IMR-90 (cell line): ENCODE data around the gene CHD6. TPM values are rescaled to one million over a fixed set of nuclear protein-coding genes. Genes with fewer than 3 reads are reported as not detected.

Source experiments
- ATAC-seq: fragments of 200-7000 bp; cut with Tn5 transposase; 2 replicates; pipeline ENCODE4 v1.9.1; 2020; ENCODE audit warnings: low read depth, mild to moderate bottlenecking, moderate library complexity
- BruUV-seq: library from RNA; stranded (reverse); fragments of 400-500 nt; replicated peaks from 2 replicates; lab custom pipeline; 2021; lab: Mats Ljungman, UMichigan
- CTCF ChIA-PET: fragments of 300-600 bp; formaldehyde crosslinking; extraction: SDS; loops from one replicate; lab custom pipeline; 2021; ENCODE audit warnings: antibody characterized with exemption; lab: Yijun Ruan, JAX
- POLR2A ChIA-PET: fragments of 300-600 bp; sonication (Branson Sonifier 250); formaldehyde crosslinking; loops from one replicate; lab custom pipeline; 2022; ENCODE audit warnings: antibody characterized with exemption; ENCODE audit not compliant: unreplicated experiment; lab: Charles Lee
- DNase-seq: peaks from one replicate; pipeline ENCODE4 v3.0.0; 2013
- H2AFZ ChIP-seq: replicated peaks from 2 replicates; pipeline ENCODE3; 2013; ENCODE audit warnings: low read length, mild to moderate bottlenecking; ENCODE audit not compliant: poor library complexity
- H2AK5ac ChIP-seq: 2 replicates; pipeline ENCODE4 v1.6.1; 2013; ENCODE audit warnings: low read depth, low read length, inconsistent platforms
- H2AK9ac ChIP-seq: replicated peaks from 2 replicates; pipeline ENCODE3; 2013; ENCODE audit warnings: mild to moderate bottlenecking, low read depth, low read length, moderate library complexity; ENCODE audit not compliant: poor library complexity
- H2BK120ac ChIP-seq: 2 replicates; pipeline ENCODE4 v1.6.1; 2013; ENCODE audit warnings: low read depth, low read length, inconsistent platforms
- H2BK15ac ChIP-seq: 3 replicates; pipeline ENCODE4 v1.6.1; 2013; ENCODE audit warnings: low read depth, low read length, inconsistent platforms
- H2BK20ac ChIP-seq: 2 replicates; pipeline ENCODE4 v1.6.1; 2013; ENCODE audit warnings: low read depth, mild to moderate bottlenecking, inconsistent platforms, low read length, moderate library complexity
- H2BK5ac ChIP-seq: 2 replicates; pipeline ENCODE4 v1.6.1; 2013; ENCODE audit warnings: mild to moderate bottlenecking, low read depth, low read length, inconsistent platforms; ENCODE audit not compliant: poor library complexity, severe bottlenecking
- H3K14ac ChIP-seq: replicated peaks from 2 replicates; pipeline ENCODE4 v1.6.1; 2013; ENCODE audit warnings: low read depth, low read length, inconsistent platforms
- H3K18ac ChIP-seq: 2 replicates; pipeline ENCODE4 v1.6.1; 2013; ENCODE audit warnings: low read depth, low read length, control low read depth
- H3K23ac ChIP-seq: 2 replicates; pipeline ENCODE4 v1.6.1; 2013; ENCODE audit warnings: low read depth, low read length, inconsistent platforms
- H3K27ac ChIP-seq: 2 replicates; pipeline ENCODE4 v1.5.1; 2013; ENCODE audit warnings: mild to moderate bottlenecking, control low read depth, low read length; ENCODE audit not compliant: insufficient read depth
- H3K27me3 ChIP-seq: 2 replicates; pipeline ENCODE4 v1.6.1; 2013; ENCODE audit warnings: low read length; ENCODE audit not compliant: control insufficient read depth, insufficient read depth
- H3K36me3 ChIP-seq: 2 replicates; pipeline ENCODE4 v1.6.1; 2013; ENCODE audit warnings: low read length, mixed read lengths; ENCODE audit not compliant: control insufficient read depth, insufficient read depth
- H3K4ac ChIP-seq: 2 replicates; pipeline ENCODE4 v1.6.1; 2013; ENCODE audit warnings: low read depth, low read length, inconsistent platforms
- H3K4me1 ChIP-seq: 2 replicates; pipeline ENCODE4 v1.6.1; 2013; ENCODE audit warnings: low read length, mixed read lengths; ENCODE audit not compliant: control insufficient read depth, insufficient read depth
- H3K4me2 ChIP-seq: 2 replicates; pipeline ENCODE4 v1.6.1; 2013; ENCODE audit warnings: low read depth, mild to moderate bottlenecking, control low read depth, low read length, moderate library complexity
- H3K4me3 ChIP-seq: 2 replicates; pipeline ENCODE4 v1.5.1; 2013; ENCODE audit warnings: low read depth, mild to moderate bottlenecking, control low read depth, low read length, moderate library complexity; ENCODE audit not compliant: insufficient read depth
- H3K56ac ChIP-seq: 2 replicates; pipeline ENCODE4 v1.6.1; 2013; ENCODE audit warnings: low read length, inconsistent platforms; ENCODE audit not compliant: insufficient read depth; ENCODE audit errors: extremely low read depth
- H3K79me1 ChIP-seq, 2 experiments: 2 replicates each; pipeline ENCODE4 v1.6.1; 2013; ENCODE audit warnings: low read length in 2 of 2, inconsistent platforms in 1 of 2, low read depth in 1 of 2
- H3K9ac ChIP-seq: 2 replicates; pipeline ENCODE4 v1.6.1; 2013; ENCODE audit warnings: low read depth, low read length, control low read depth
- H3K9me1 ChIP-seq: 2 replicates; pipeline ENCODE4 v1.6.1; 2013; ENCODE audit warnings: low read length, inconsistent platforms; ENCODE audit not compliant: insufficient read depth
- H3K9me3 ChIP-seq: 2 replicates; pipeline ENCODE4 v1.6.1; 2013; ENCODE audit warnings: low read length; ENCODE audit not compliant: control insufficient read depth, insufficient read depth
- H4K20me1 ChIP-seq: 2 replicates; pipeline ENCODE4 v1.6.1; 2013; ENCODE audit warnings: low read length, inconsistent platforms; ENCODE audit not compliant: insufficient read depth
- H4K5ac ChIP-seq: 2 replicates; pipeline ENCODE4 v1.6.1; 2013; ENCODE audit warnings: mild to moderate bottlenecking, low read depth, low read length, control low read depth
- H4K8ac ChIP-seq, 2 experiments: 2 replicates each; pipeline ENCODE4 v1.6.1; 2013; ENCODE audit warnings: low read depth in 2 of 2, low read length in 2 of 2, control low read depth in 1 of 2, inconsistent platforms in 1 of 2
- H4K91ac ChIP-seq: 2 replicates; pipeline ENCODE4 v1.6.1; 2013; ENCODE audit warnings: low read depth, low read length, inconsistent platforms; ENCODE audit not compliant: insufficient read depth
- BHLHE40 ChIP-seq: fragments of 150-350 bp; IDR thresholded peaks from 2 replicates; pipeline ENCODE4 v1.6.1; 2016; ENCODE audit warnings: mild to moderate bottlenecking, low read depth, low read length
- CEBPB ChIP-seq: IDR thresholded peaks from 2 replicates; pipeline ENCODE4 v1.6.1; 2012; ENCODE audit warnings: low read depth, low read length, improper control_type of control experiment
- CHD1 ChIP-seq: IDR thresholded peaks from 2 replicates; pipeline ENCODE4 v1.6.1; 2012; ENCODE audit warnings: low read depth, low read length, improper control_type of control experiment
- FOS ChIP-seq: fragments of 150-350 bp; IDR thresholded peaks from 2 replicates; pipeline ENCODE4 v1.6.1; 2016; ENCODE audit warnings: low read depth, low read length
- MAFK ChIP-seq: IDR thresholded peaks from 2 replicates; pipeline ENCODE4 v1.6.1; 2012; ENCODE audit warnings: low read depth, low read length, improper control_type of control experiment
- MXI1 ChIP-seq: IDR thresholded peaks from 2 replicates; pipeline ENCODE4 v1.6.1; 2012; ENCODE audit warnings: low read depth, mild to moderate bottlenecking, low read length, moderate library complexity, borderline replicate concordance
- POLR2A ChIP-seq: IDR thresholded peaks from 2 replicates; pipeline ENCODE4 v1.6.1; 2012; ENCODE audit warnings: mild to moderate bottlenecking, low read depth, low read length
- RAD21 ChIP-seq: IDR thresholded peaks from 2 replicates; pipeline ENCODE4 v1.6.1; 2012; ENCODE audit warnings: low read length, improper control_type of control experiment
- RCOR1 ChIP-seq: IDR thresholded peaks from 2 replicates; pipeline ENCODE4 v1.6.1; 2012; ENCODE audit warnings: mild to moderate bottlenecking, low read length, improper control_type of control experiment; ENCODE audit not compliant: insufficient replicate concordance
- RFX5 ChIP-seq: IDR thresholded peaks from 2 replicates; pipeline ENCODE4 v1.8.0; 2012; ENCODE audit warnings: low read depth, mild to moderate bottlenecking, low read length, moderate library complexity
- SMC3 ChIP-seq: fragments of 150-350 bp; IDR thresholded peaks from 2 replicates; pipeline ENCODE4 v1.6.1; 2016; ENCODE audit warnings: low read depth, mild to moderate bottlenecking, antibody characterized with exemption, low read length, moderate library complexity
- WGBS, 2 experiments: methylation state at CpG; one replicate each; pipeline versions ENCODE4 v1.1.5 to v1.1.7; 2013; ENCODE audit warnings: missing lambda C conversion rate in 2 of 2; ENCODE audit not compliant: insufficient read length in 1 of 2; ENCODE audit errors: extremely low coverage in 2 of 2; 5-methylcytosine and 5-hydroxymethylcytosine counted together
- dilution Hi-C: fragments of 300-500 bp; cut with HindIII; formaldehyde crosslinking; loops from one replicate; pipeline ENCODE4 v1.14.3; 2018; ENCODE audit warnings: low sequenced_read_pairs; ENCODE audit not compliant: unreplicated experiment
- in situ Hi-C: fragments of 300-500 bp; cut with MboI; formaldehyde crosslinking; loops from 3 replicates; pipeline ENCODE4 v1.14.3; 2019; ENCODE audit warnings: low sequenced_read_pairs, inconsistent platforms, mixed read lengths
- intact Hi-C: fragments of 100-400 bp; cut with micrococcal nuclease; formaldehyde crosslinking; loops from 2 replicates; pipeline ENCODE4 v1.10.0; 2022
- polyA plus RNA-seq, 3 experiments: library from polyadenylated mRNA; depleted of rRNA; stranded (reverse); fragments of >200 nt; gene quantifications; 2 replicates each; pipeline ENCODE4 v1.2.3, GENCODE V29; 2012; ENCODE audit warnings: low replicate concordance in 1 of 3
- total RNA-seq: library from RNA; depleted of rRNA; stranded (reverse); fragments of >200 nt; gene quantifications from 2 replicates; pipeline ENCODE4 v1.2.3, GENCODE V29; 2012
- TF ChIP-seq, protein P1 (sequence below): fragments of 150-350 bp; IDR thresholded peaks from 2 replicates; pipeline ENCODE4 v1.6.1; 2017; ENCODE audit warnings: mild to moderate bottlenecking, antibody characterized with exemption, low read length, low read depth
- TF ChIP-seq, protein P2 (sequence below): conservative IDR thresholded peaks from 2 replicates; pipeline ENCODE4 v1.5.1; 2012; ENCODE audit warnings: mild to moderate bottlenecking, low read depth, low read length, improper control_type of control experiment

CHD6 gene
- total and polyA plus RNA-seq, 2 of the 4 experiments (the other 2 are of a cell fraction), result 8.8 to 26.7 TPM

GRCh38 chr20:41645372-41645771 is 27.2 kb upstream of the CHD6 start:
- dilution Hi-C loops (no loop called here), in situ Hi-C loops (no loop called here), intact Hi-C loops (no loop called here)
- Histone ChIP-seq H3K79me1 (no peaks in the 10 kb centered on the region), H3K27ac (no peak overlapping the region), H3K36me3 (no peaks in the 10 kb centered on the region), H3K23ac (no peak overlapping the region), H3K9me1 (no peaks in the 10 kb centered on the region; the same call in 1 of the 2 replicates), H3K9ac (no peak overlapping the region), H4K5ac (no peak overlapping the region), H2AK9ac (no peak overlapping the region), H2BK5ac (no peak overlapping the region), H3K9me3 (no peaks in the 10 kb centered on the region), H3K4ac (no peak overlapping the region), H3K4me2 (no peak overlapping the region), H3K18ac (no peak overlapping the region), H2AK5ac (no peak overlapping the region), H4K8ac (no peak overlapping the region), H3K56ac (no peak overlapping the region), H3K4me1 (peaks cover 5% of the 10 kb centered on the region), H3K14ac (no peak overlapping the region), H2AFZ (no peak overlapping the region), H2BK15ac (no peak overlapping the region), H3K4me3 (no peak overlapping the region), H3K27me3 (peaks cover 13% of the 10 kb centered on the region), H2BK120ac (no peak overlapping the region), H4K20me1 (no peaks in the 10 kb centered on the region), H4K91ac (no peak overlapping the region), H2BK20ac (no peak overlapping the region)
- TF ChIP-seq, protein P1, sequence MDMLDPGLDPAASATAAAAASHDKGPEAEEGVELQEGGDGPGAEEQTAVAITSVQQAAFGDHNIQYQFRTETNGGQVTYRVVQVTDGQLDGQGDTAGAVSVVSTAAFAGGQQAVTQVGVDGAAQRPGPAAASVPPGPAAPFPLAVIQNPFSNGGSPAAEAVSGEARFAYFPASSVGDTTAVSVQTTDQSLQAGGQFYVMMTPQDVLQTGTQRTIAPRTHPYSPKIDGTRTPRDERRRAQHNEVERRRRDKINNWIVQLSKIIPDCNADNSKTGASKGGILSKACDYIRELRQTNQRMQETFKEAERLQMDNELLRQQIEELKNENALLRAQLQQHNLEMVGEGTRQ, result no peak
- TF ChIP-seq CEBPB (no peak), RFX5 (no peak), MXI1 (no peak), BHLHE40 (no peak), RCOR1 (no peak), RAD21 (no peak), CHD1 (no peak), POLR2A (no peak), MAFK (no peak), SMC3 (no peak), FOS (no peak)
- TF ChIP-seq, protein P2, sequence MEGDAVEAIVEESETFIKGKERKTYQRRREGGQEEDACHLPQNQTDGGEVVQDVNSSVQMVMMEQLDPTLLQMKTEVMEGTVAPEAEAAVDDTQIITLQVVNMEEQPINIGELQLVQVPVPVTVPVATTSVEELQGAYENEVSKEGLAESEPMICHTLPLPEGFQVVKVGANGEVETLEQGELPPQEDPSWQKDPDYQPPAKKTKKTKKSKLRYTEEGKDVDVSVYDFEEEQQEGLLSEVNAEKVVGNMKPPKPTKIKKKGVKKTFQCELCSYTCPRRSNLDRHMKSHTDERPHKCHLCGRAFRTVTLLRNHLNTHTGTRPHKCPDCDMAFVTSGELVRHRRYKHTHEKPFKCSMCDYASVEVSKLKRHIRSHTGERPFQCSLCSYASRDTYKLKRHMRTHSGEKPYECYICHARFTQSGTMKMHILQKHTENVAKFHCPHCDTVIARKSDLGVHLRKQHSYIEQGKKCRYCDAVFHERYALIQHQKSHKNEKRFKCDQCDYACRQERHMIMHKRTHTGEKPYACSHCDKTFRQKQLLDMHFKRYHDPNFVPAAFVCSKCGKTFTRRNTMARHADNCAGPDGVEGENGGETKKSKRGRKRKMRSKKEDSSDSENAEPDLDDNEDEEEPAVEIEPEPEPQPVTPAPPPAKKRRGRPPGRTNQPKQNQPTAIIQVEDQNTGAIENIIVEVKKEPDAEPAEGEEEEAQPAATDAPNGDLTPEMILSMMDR, result no peak
- CTCF ChIA-PET, result interaction anchor here (0.6 kb wide), 1 partner anchor 10 kb away, joined by 4 read pairs; no protein-coding TSS in a partner anchor
- no peak for ATAC-seq
- DNase-seq, result no peak
- 93% methylated on average over 2 of the region's 3 CpGs; no CpG with 5 or more reads in 1 of the 2 experiments for WGBS, 2 experiments
- POLR2A ChIA-PET, result no interaction called here
- no TSS peak for BruUV-seq
